Left ventricle myocardium inferior (tissue), 1 donor: ENCODE measurements around the gene ST3GAL3. TPM values are rescaled to one million over a fixed set of nuclear protein-coding genes. Genes with fewer than 3 reads are reported as not detected.

Source experiments
- DNase-seq: peaks from one replicate; pipeline ENCODE4 v3.0.0-alpha.2; 2020
- H3K27ac ChIP-seq: fragments of 200-600 bp; replicated peaks from 2 replicates; pipeline ENCODE4 v1.8.0; 2021
- H3K27me3 ChIP-seq: fragments of 200-600 bp; 2 replicates; pipeline ENCODE4 v1.8.0; 2021; ENCODE audit warnings: low read depth
- H3K36me3 ChIP-seq: fragments of 200-600 bp; 2 replicates; pipeline ENCODE4 v1.8.0; 2021
- H3K4me1 ChIP-seq: fragments of 200-600 bp; 2 replicates; pipeline ENCODE4 v1.8.0; 2021
- H3K4me3 ChIP-seq: fragments of 200-600 bp; 2 replicates; pipeline ENCODE4 v1.8.0; 2021; ENCODE audit warnings: mild to moderate bottlenecking, moderate library complexity
- H3K9me3 ChIP-seq: fragments of 200-600 bp; replicated peaks from 2 replicates; pipeline ENCODE4 v1.8.0; 2021
- CTCF ChIP-seq: fragments of 200-600 bp; IDR thresholded peaks from 2 replicates; pipeline ENCODE4 v1.8.0; 2021; ENCODE audit warnings: antibody characterized with exemption, mild to moderate bottlenecking, borderline replicate concordance
- intact Hi-C: fragments of 100-400 bp; cut with micrococcal nuclease; formaldehyde crosslinking; loops from one replicate; pipeline ENCODE4 v1.11.0; 2022
- total RNA-seq: library from RNA; stranded (reverse); fragmentation: NEBNext Ultra II Directional; extraction: Animal tissue kit (Norgen Biotek cat#: 25700); gene quantifications from one replicate; pipeline ENCODE4 v1.2.1, GENCODE V29; 2021
- donor health status: DM: no; HTN: yes; CAD: no; lungs with severe emphysema.

The ST3GAL3 gene
- total RNA-seq, 1 donor from 2014 or later, result 29.9 TPM

- Histone ChIP-seq H3K4me1 (peaks cover 39% of the 10 kb centered on the region), H3K27me3 (no peaks in the 10 kb centered on the region), H3K36me3 (peaks cover 67% of the 10 kb centered on the region), H3K4me3 (no peak overlapping the region), H3K9me3 (no peaks in the 10 kb centered on the region), H3K27ac (no peak overlapping the region)
- no peak for DNase-seq
- no peak for TF ChIP-seq CTCF
- intact Hi-C loops, result no loop called here
These were observed 250.2 kb downstream of the ST3GAL3 start for GRCh38 chr1:43957407-43958040.

- Histone ChIP-seq H3K36me3 (peaks cover 78% of the 10 kb centered on the region), H3K4me3 (no peak overlapping the region), H3K4me1 (peaks cover 29% of the 10 kb centered on the region), H3K27ac (no peak overlapping the region), H3K27me3 (no peaks in the 10 kb centered on the region), H3K9me3 (no peaks in the 10 kb centered on the region)
- no peak for TF ChIP-seq CTCF
- intact Hi-C loops, result no loop called here
- no peak for DNase-seq
These were observed 251.3 kb downstream of the ST3GAL3 start for GRCh38 chr1:43958351-43959255.

GRCh38 chr1:43960798-43961197 lies 253.5 kb downstream of the ST3GAL3 start:
- no peaks in the 10 kb centered on the region for H3K27me3 ChIP-seq
- intact Hi-C loops, result no loop called here
- DNase-seq, result no peak
- no peak for TF ChIP-seq CTCF
- H3K27ac ChIP-seq, result no peak overlapping the region
- peaks cover 17% of the 10 kb centered on the region for H3K4me1 ChIP-seq
- H3K4me3 ChIP-seq, result no peak overlapping the region
- peaks cover 91% of the 10 kb centered on the region for H3K36me3 ChIP-seq
- H3K9me3 ChIP-seq, result no peaks in the 10 kb centered on the region

GRCh38 chr1:43961692-43962091 lies 254.4 kb downstream of the ST3GAL3 start:
- intact Hi-C loops, result no loop called here
- TF ChIP-seq CTCF, result no peak
- H3K36me3 ChIP-seq, result peaks cover 92% of the 10 kb centered on the region

GRCh38 chr1:43962324-43962723 lies 255.0 kb downstream of the ST3GAL3 start:
- peaks cover 92% of the 10 kb centered on the region for H3K36me3 ChIP-seq
- H3K27ac ChIP-seq, result no peak overlapping the region
- no peak overlapping the region for H3K4me3 ChIP-seq
- intact Hi-C loops, result no loop called here
- TF ChIP-seq CTCF, result no peak
- H3K9me3 ChIP-seq, result no peaks in the 10 kb centered on the region
- no peak for DNase-seq
- peaks cover 17% of the 10 kb centered on the region for H3K4me1 ChIP-seq
- H3K27me3 ChIP-seq, result no peaks in the 10 kb centered on the region

More at GRCh38 chr1:43961692-43962091, 254.4 kb downstream of the ST3GAL3 start:
- Histone ChIP-seq H3K9me3 (no peaks in the 10 kb centered on the region), H3K27me3 (no peaks in the 10 kb centered on the region), H3K4me1 (peaks cover 17% of the 10 kb centered on the region), H3K27ac (no peak overlapping the region), H3K4me3 (no peak overlapping the region)
- no peak for DNase-seq
